Measurements from ENCODE around the gene HBA1.

DNA sequence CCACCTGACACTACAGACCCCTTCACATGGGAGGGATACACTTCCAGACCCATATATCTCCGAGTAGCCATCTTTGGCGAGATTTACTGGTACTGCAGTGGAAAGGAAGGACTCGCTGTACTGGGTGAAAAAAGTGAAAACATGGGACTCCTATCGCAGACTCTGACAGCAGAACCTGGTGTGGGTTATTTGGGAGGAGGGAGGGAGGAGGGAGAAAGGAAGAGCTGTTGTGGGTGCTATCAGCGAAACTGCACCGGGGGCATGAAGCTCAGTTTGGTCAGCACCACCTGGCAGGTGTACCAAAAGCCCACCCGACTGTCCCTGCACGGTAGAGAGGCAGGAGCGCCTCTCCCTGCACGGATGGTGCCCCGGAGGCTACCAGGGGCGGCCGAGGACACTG, 8.7 kb downstream of the HBA1 start:
- no peak for TF ChIP-seq CTCF (IDR thresholded peaks at IDR 0.05; ENCODE audit: extremely low read depth in 1 of 2, insufficient read depth in 1 of 2, low read depth in 1 of 2, low read length in 2 of 2)
- TF ChIP-seq POLR2A (IDR thresholded peaks at IDR 0.05; ENCODE audit: low read depth, low read length), result no peak

Measured in endothelial cell of umbilical vein (primary cell).